NCI-H1105 (cell line): ENCODE results near the gene SNX13.
A peak's percentile ranks its signal among the peaks of the same experiment; 100 is the strongest.

Source experiments
- DNase-seq: peaks from one replicate; lab custom pipeline; 2025; lab: John Stamatoyannopoulos, UW

SNX13 gene

GRCh38 chr7:17947620-17948019 lies 7.3 kb upstream of the SNX13 start:
- no peak for DNase-seq

GRCh38 chr7:17946591-17946990 lies 6.3 kb upstream of the SNX13 start:
- no peak for DNase-seq

- no peak for DNase-seq
Measured at GRCh38 chr7:17944720-17945119, 4.4 kb upstream of the SNX13 start.

GRCh38 chr7:17943006-17943405 lies 2.7 kb upstream of the SNX13 start:
- no peak for DNase-seq

- no peak for DNase-seq
Measured at GRCh38 chr7:17942231-17942630, 1.9 kb upstream of the SNX13 start.

- DNase-seq = peak; percentile 48
Measured at GRCh38 chr7:17940951-17941431, 697 bp upstream of the SNX13 start.

GRCh38 chr7:17939606-17940301 lies 540 bp downstream of the SNX13 start:
- peak; percentile 46 for DNase-seq

- no peak for DNase-seq
Measured at GRCh38 chr7:17939211-17939605, 1.1 kb downstream of the SNX13 start.

GRCh38 chr7:17937506-17938120 lies 2.7 kb downstream of the SNX13 start:
- DNase-seq = no peak

GRCh38 chr7:17936321-17936720 lies 4.0 kb downstream of the SNX13 start:
- no peak for DNase-seq

GRCh38 chr7:17934612-17935240 lies 5.6 kb downstream of the SNX13 start:
- DNase-seq = no peak

GRCh38 chr7:17934094-17934493 lies 6.2 kb downstream of the SNX13 start:
- DNase-seq = no peak

- DNase-seq = no peak
Measured at GRCh38 chr7:17932770-17933169, 7.5 kb downstream of the SNX13 start.

GRCh38 chr7:17931069-17931468 lies 9.2 kb downstream of the SNX13 start:
- no peak for DNase-seq

- DNase-seq = no peak
Measured at GRCh38 chr7:17930546-17930945, 9.7 kb downstream of the SNX13 start.

GRCh38 chr7:17929647-17930395 lies 10.5 kb downstream of the SNX13 start:
- DNase-seq = no peak

- no peak for DNase-seq
Measured at GRCh38 chr7:17928055-17928454, 12.2 kb downstream of the SNX13 start.

- DNase-seq = no peak
Measured at GRCh38 chr7:17921857-17922416, 18.4 kb downstream of the SNX13 start.

- DNase-seq = no peak
Measured at GRCh38 chr7:17917842-17918241, 22.5 kb downstream of the SNX13 start.

- DNase-seq = no peak
Measured at GRCh38 chr7:17916786-17917185, 23.5 kb downstream of the SNX13 start.

GRCh38 chr7:17915796-17916195 lies 24.5 kb downstream of the SNX13 start:
- DNase-seq = no peak

GRCh38 chr7:17915168-17915567 lies 25.1 kb downstream of the SNX13 start:
- DNase-seq = no peak
